ENCODE data around the gene MEF2A. TPM values are rescaled to one million over a fixed set of nuclear protein-coding genes. Genes with fewer than 3 reads are reported as not detected.
A peak's percentile ranks its signal among the peaks of the same experiment; 100 is the strongest.

The MEF2A gene
- polyA plus RNA-seq, 3 donors = 20.3 to 61.8 (median 33.5) TPM

- Histone ChIP-seq H4K20me1 (ENCODE audit: insufficient read depth, low read length) (peaks cover 4% of the 10 kb centered on the region), H3K4me1 (ENCODE audit: control insufficient read depth in 1 of 2, insufficient read depth in 2 of 2, low read length in 2 of 2) (no peaks in the 10 kb centered on the region), H3K9me3 (replicated peaks in 1 of 2; ENCODE audit: control insufficient read depth in 1 of 2, insufficient read depth in 1 of 2, low read length in 2 of 2) (no peaks in the 10 kb centered on the region), H3K9ac (ENCODE audit: insufficient read depth, low read length, poor library complexity, severe bottlenecking) (no peak overlapping the region), H3K27ac (ENCODE audit: low read depth in 1 of 2, low read length in 2 of 2) (peak overlapping the region in 1 of 2 donors; percentile 21), H3K4me2 (replicated peaks; ENCODE audit: extremely low read depth, low read length, poor library complexity, severe bottlenecking) (no peak overlapping the region), H3K36me3 (replicated peaks in 1 of 2; ENCODE audit: control insufficient read depth in 1 of 2, insufficient read depth in 2 of 2, low read length in 2 of 2) (peaks cover 47 to 79% of the 10 kb centered on the region in 2 donors), H3K27me3 (ENCODE audit: control insufficient read depth in 2 of 2, insufficient read depth in 2 of 2, low read length in 2 of 2) (no peaks in the 10 kb centered on the region), H3K4me3 (replicated peaks in 1 of 3; ENCODE audit: low read depth in 2 of 3, low read length in 3 of 3) (no peak overlapping the region), H3K79me2 (ENCODE audit: insufficient read depth, low read length) (no peaks in the 10 kb centered on the region), H2AFZ (ENCODE audit: insufficient read depth, low read depth, low read length, poor library complexity, severe bottlenecking) (no peak overlapping the region)
- Mint-ChIP-seq H3K27me3 (ENCODE audit: low read depth in 3 of 3) (no peaks in the 10 kb centered on the region), H3K4me3 (no peak overlapping the region), H3K36me3 (peaks cover 62 to 75% of the 10 kb centered on the region in 2 donors), H3K27ac (peak overlapping the region in 1 of 7 donors; percentile 38), H3K4me1 (no peaks in the 10 kb centered on the region), H3K9me3 (no peaks in the 10 kb centered on the region)
- TF ChIP-seq, protein P1, sequence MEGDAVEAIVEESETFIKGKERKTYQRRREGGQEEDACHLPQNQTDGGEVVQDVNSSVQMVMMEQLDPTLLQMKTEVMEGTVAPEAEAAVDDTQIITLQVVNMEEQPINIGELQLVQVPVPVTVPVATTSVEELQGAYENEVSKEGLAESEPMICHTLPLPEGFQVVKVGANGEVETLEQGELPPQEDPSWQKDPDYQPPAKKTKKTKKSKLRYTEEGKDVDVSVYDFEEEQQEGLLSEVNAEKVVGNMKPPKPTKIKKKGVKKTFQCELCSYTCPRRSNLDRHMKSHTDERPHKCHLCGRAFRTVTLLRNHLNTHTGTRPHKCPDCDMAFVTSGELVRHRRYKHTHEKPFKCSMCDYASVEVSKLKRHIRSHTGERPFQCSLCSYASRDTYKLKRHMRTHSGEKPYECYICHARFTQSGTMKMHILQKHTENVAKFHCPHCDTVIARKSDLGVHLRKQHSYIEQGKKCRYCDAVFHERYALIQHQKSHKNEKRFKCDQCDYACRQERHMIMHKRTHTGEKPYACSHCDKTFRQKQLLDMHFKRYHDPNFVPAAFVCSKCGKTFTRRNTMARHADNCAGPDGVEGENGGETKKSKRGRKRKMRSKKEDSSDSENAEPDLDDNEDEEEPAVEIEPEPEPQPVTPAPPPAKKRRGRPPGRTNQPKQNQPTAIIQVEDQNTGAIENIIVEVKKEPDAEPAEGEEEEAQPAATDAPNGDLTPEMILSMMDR (IDR thresholded peaks at IDR 0.05) = no peak
- DNase-seq = no peak
- no CpG with 5 or more reads among the region's 2 CpGs for WGBS (ENCODE audit: insufficient coverage)
- intact Hi-C loops (cut with micrococcal nuclease) = no loop called here
These were observed 130.3 kb downstream of the MEF2A start for GRCh38 chr15:99696096-99696495.

DNA sequence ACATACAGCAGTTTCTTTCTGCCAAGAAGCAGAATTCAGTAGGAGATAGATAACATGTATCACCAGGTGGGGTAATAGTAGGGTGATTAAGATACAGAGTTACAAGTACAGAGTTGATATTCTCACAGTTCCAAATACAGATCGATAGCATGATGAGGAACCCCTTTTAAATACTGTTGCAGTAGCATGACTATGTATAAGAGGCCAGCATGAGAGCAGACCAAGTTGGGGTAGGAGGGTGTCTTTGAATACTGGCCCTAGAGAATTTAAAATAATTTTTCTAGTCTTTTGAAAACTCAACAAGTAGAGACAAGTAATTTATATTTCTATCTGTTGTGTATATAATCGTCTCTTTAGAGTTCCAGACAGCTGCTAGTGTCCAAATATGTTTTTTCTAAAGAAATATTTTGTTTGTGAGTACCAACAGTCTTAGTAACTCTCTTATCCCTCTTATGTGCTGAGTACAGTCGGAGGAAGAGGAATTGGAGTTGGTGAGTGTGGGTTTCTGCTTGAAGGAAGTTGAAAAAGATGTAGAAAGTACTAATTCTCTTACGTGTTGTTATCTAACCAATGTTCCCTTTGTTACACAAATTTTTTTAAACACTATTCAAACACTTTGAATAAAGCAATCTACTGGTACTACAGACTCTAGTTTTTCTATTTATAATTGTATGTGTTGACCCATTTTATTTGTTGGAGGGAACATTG, 137.3 kb downstream of the MEF2A start:
- Mint-ChIP-seq H3K9me3 (no peaks in the 10 kb centered on the region), H3K4me3 (peak overlapping the region in 1 of 2 donors; percentile 30), H3K4me1 (peaks cover 15% of the 10 kb centered on the region), H3K36me3 (peaks cover 20 to 29% of the 10 kb centered on the region in 2 donors), H3K27me3 (ENCODE audit: low read depth in 3 of 3) (no peaks in the 10 kb centered on the region), H3K27ac (peak overlapping the region; percentile 35 to 85 (median 82))
- H3K36me3 ChIP-seq (replicated peaks in 1 of 2; ENCODE audit: control insufficient read depth in 1 of 2, insufficient read depth in 2 of 2, low read length in 2 of 2) = peaks cover 9 to 44% of the 10 kb centered on the region in 2 donors
- H3K4me3 ChIP-seq (replicated peaks in 1 of 3; ENCODE audit: low read depth in 2 of 3, low read length in 3 of 3) = peak overlapping the region in 1 of 3 experiments; percentile 50
- no peaks in the 10 kb centered on the region for H3K9me3 ChIP-seq (replicated peaks in 1 of 2; ENCODE audit: control insufficient read depth in 1 of 2, insufficient read depth in 1 of 2, low read length in 2 of 2)
- TF ChIP-seq, protein P1 (IDR thresholded peaks at IDR 0.05) = no peak
- peaks cover 16% of the 10 kb centered on the region for H4K20me1 ChIP-seq (ENCODE audit: insufficient read depth, low read length)
- DNase-seq = peak; percentile 6 to 60 (median 14)
- WGBS (ENCODE audit: insufficient coverage) = no CpG with 5 or more reads among the region's 4 CpGs
- H3K27me3 ChIP-seq (ENCODE audit: control insufficient read depth in 2 of 2, insufficient read depth in 2 of 2, low read length in 2 of 2) = no peaks in the 10 kb centered on the region
- peak overlapping the region in 1 of 2 donors; percentile 62 for H3K27ac ChIP-seq (ENCODE audit: low read depth in 1 of 2, low read length in 2 of 2)
- no peak overlapping the region for H2AFZ ChIP-seq (ENCODE audit: insufficient read depth, low read depth, low read length, poor library complexity, severe bottlenecking)
- H3K4me1 ChIP-seq (ENCODE audit: control insufficient read depth in 1 of 2, insufficient read depth in 2 of 2, low read length in 2 of 2) = peaks cover 11 to 16% of the 10 kb centered on the region in 2 donors
- no peak overlapping the region for H3K9ac ChIP-seq (ENCODE audit: insufficient read depth, low read length, poor library complexity, severe bottlenecking)
- peak overlapping the region; percentile 50 for H3K4me2 ChIP-seq (replicated peaks; ENCODE audit: extremely low read depth, low read length, poor library complexity, severe bottlenecking)
- H3K79me2 ChIP-seq (ENCODE audit: insufficient read depth, low read length) = no peaks in the 10 kb centered on the region
- intact Hi-C loops (cut with micrococcal nuclease) = loop anchor here (2.0 to 10.0 kb wide), 3 partner anchors 138 to 431 kb away; partner anchors contain the start of gene MEF2A (in 1 of the 2)
